HG03442 (cell line): Measurements from ENCODE around the gene CDK2AP2.
"Not testable (repeated sequence)": the region's sequence is repeated elsewhere in the genome, so short reads cannot be mapped to it uniquely, and the experiment has no call there.

Source experiments
- ATAC-seq: cut with Tn5 transposase; IDR thresholded peaks from one replicate; pipeline ENCODE4 v1.9.1; 2021; ENCODE audit warnings: mild to moderate bottlenecking, moderate library complexity; ENCODE audit not compliant: unreplicated experiment

The CDK2AP2 gene

DNA sequence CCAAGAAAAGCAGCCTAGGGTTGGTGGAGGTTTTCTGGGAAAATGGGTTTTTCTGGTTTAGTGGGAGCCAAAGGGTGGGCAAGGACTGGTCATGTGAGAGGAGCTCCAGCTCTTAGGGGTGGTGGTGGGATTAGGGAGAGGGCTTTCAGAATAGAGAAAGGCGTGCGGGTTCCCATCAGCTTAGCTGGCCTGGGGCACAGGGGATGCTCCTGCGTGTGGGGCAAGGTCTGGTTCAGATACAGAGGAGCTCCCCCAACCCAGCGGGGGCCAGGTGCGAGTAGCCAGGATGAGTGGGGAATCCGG is 39.6 kb downstream of the CDK2AP2 start:
- no peak for ATAC-seq

DNA sequence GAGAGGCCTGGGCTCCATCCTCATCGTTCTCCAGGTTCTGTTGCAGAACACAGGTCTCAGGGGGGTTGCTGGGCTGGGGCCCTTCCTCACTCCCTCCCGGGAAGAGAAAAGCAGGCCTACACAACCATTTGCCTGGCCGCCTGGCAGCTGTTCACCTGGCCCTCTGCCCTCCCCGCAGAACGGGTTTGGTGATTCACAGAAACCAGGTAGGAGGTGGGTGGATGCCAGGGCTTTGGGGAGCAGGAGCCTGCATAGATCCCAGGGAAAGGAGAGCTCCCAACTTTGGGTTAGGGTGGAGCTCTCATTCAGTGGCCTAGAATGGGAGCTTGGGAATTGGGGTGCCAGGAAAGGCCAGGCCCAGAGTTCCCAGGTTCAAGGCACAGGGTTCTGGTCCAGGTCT is 39.9 kb downstream of the CDK2AP2 start:
- no peak for ATAC-seq

GRCh38 chr11:67466962-67467771 is 40.8 kb downstream of the CDK2AP2 start:
- ATAC-seq: no peak

DNA sequence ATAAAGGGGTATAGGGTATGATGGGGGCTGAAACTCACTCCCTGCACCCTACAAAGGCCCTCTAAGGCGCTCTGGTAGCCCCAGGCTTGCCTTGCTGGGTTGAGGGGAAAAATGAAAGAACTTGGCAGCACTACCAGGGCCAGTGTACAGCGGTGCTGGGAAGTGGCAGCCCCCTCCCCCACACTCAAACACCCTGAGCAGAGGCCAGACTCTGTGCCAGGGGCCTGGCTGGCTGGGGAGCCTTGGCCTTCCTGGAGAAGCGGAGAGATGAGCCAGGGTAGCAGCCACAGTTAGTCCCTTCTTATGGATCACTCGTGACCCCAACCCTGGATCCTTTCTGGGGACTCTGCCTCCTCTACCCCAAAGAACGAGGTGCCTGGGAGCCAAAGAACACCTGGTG is 41.6 kb downstream of the CDK2AP2 start:
- no peak for ATAC-seq

GRCh38 chr11:67465530-67465929 is 42.4 kb downstream of the CDK2AP2 start:
- not testable (repeated sequence) for ATAC-seq

DNA sequence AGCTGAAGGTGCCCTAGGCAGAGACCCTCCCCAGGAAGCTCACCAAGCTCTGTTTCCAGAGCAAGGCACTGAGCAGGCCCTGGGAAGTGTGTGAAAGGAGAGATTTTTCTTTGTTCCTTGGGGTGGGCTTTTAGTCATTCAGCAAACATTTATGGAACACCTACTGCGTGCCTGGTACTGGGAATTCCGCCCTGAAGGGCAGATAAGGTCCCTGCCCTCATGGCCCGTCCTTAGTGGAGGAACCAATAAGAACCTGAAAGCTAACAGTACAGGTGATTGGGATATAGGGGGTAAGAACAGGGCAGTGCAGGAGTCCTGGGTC is 42.8 kb downstream of the CDK2AP2 start:
- ATAC-seq: no peak

- ATAC-seq: peak; percentile 40
Observed at GRCh38 chr11:67464411-67465188, 43.4 kb downstream of the CDK2AP2 start.

DNA sequence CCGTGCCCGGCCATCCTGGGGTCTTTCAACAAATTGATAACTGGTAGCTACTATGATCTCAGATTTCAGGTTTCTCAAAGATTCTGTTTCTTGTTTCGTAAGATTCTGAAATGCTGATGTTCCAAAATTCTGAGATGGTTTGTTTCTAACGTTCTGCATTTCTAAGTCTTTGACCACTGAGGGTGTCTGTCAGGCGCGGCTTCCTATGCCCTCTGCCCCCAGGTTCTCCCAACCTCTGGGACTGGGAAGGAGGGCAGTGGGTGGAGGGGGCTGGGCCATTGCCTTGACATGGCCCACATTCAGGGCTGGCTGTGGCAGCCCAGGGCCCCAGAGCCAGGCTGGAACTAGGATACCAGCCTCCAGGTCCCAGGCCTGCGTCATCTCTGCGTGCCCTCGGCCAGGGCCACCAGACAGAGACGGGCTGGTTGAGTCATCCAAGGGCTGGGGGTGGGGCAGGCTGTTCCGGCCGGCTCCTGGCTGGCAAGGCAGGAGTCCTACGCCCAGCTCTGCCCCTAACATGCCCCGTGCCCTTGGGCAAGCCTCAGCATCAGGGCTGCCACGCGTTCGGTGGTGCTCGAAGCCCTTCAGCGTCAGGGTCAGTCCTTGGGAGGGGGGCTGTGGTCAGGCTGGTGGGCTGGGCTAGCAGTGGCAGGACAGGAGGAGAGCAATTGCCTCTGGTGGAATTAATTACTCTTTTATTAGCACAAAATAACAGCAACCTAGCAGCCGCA is 44.1 kb downstream of the CDK2AP2 start:
- ATAC-seq: no peak

GRCh38 chr11:67463186-67463585 is 44.8 kb downstream of the CDK2AP2 start:
- ATAC-seq: no peak

DNA sequence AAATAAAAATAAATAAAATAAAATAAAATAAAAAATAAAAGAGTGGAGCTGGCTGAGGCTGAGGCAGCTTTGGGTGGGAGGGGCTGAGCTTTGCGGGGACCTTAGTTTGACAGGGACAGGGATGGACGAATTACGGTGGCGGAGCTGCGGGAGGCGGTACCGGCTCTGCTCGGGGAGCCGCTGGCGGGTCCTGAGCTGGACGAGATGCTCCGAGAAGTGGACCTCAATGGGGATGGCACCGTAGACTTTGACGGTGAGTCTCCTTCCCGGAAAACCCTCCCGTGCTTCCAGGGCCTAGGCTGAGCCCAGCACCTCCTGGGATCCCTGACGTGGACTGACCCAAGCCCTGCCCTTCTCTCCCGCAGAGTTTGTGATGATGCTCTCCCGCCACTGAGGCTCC is 49.7 kb downstream of the CDK2AP2 start:
- ATAC-seq: no peak

DNA sequence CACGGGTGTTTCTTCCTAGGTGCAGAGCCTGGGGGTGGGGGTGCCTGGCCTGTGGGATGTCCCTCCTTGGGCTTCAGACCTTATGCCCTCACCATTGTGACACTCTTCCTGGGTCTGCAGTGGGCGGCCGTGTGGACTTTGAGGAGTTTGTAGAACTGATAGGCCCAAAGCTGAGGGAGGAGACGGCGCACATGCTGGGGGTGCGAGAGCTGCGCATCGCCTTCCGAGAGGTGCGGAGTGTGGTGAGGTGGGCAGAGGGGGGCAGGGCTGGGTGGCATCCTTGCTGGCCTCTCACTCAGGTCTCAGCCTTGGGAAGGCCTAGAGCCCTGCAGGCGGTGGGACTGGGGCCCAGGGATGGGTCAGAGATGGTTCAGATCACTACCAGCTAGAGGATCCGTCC is 50.5 kb downstream of the CDK2AP2 start:
- ATAC-seq: no peak
